Measurements from ENCODE around the gene G3BP1. TPM values are rescaled to one million over a fixed set of nuclear protein-coding genes. Genes with fewer than 3 reads are reported as not detected.

Gene G3BP1
- total and polyA plus RNA-seq, 9 of the 15 experiments (the other 6 are each of a cell fraction or from before 2014, with no cell fraction given), result 54.7 to 264 (median 105) TPM

DNA sequence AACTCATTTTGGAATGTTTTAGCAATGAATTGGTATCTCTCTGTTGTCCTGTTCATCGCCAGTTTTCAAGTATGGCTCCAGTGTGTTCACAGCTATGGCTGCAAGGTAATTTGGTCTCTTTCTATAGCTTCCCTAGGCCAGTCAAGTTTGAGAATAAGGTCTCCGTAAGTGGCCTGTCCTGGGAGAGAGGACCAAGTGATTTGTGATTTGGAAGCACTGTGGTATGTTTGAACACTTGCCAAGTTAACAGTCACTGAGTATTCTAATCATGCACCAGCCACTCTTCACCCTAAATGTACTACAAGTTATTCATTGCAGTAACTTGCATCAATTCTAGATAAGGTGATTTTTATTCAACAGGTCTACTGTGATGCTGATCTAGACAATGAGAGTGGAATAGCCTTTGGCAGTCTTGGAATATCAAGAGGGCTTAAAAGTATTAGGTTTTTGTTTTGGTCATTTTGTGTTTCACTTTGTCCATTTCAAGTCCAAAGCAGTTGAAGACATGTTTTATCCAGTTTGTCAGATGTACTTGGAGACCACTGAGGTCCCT lies 41.1 kb downstream of the G3BP1 start:
- H3K27me3 ChIP-seq (ENCODE audit: control insufficient read depth in 2 of 2, insufficient read depth in 2 of 2, low read length in 2 of 2), result no peaks in the 10 kb centered on the region
- H3K79me2 ChIP-seq (ENCODE audit: control insufficient read depth, insufficient read depth, low read length), result peaks cover 5% of the 10 kb centered on the region; the same call in 1 of the 3 replicates
- H3K9me1 ChIP-seq (ENCODE audit: control insufficient read depth, insufficient read depth, low read length), result no peaks in the 10 kb centered on the region
- no peaks in the 10 kb centered on the region for H4K20me1 ChIP-seq (replicated peaks; ENCODE audit: control insufficient read depth, insufficient read depth, low read length)
- DNase-seq (ENCODE audit: extremely low read depth in 1 of 4, low spot score in 3 of 4) (no peak), FAIRE-seq (no peak), ATAC-seq (no peak)
- H3K4me3 ChIP-seq, result no peak overlapping the region
- no TSS peak for BruUV-seq (replicated peaks)
- H3K36me3 ChIP-seq (ENCODE audit: control insufficient read depth, insufficient read depth, low read length), result peaks cover 95% of the 10 kb centered on the region
- intact Hi-C loops (cut with micrococcal nuclease), result no loop called here
- H3K4me1 ChIP-seq (replicated peaks in 1 of 2; ENCODE audit: control insufficient read depth in 2 of 2, insufficient read depth in 2 of 2, low read length in 2 of 2), result no peaks in the 10 kb centered on the region
- no peak overlapping the region for H3K9ac ChIP-seq (ENCODE audit: insufficient read depth in 1 of 2, low read depth in 2 of 2, low read length in 2 of 2)
- no peaks in the 10 kb centered on the region for H3K9me3 ChIP-seq (replicated peaks; ENCODE audit: control insufficient read depth, insufficient read depth, low read depth, low read length)
- WGBS (ENCODE audit: insufficient coverage, low coverage, missing lambda C conversion rate), result 97% methylated on average over 2 of the region's 2 CpGs
- in situ Hi-C loops (cut with MboI), result no loop called here
- POLR2A ChIA-PET, result interaction anchor here (1.8 kb wide), 1 partner anchor 11 kb away, joined by 8 read pairs; no protein-coding TSS in a partner anchor
- no peak overlapping the region for H2AFZ ChIP-seq (ENCODE audit: low read depth, low read length)
- no peak overlapping the region for H3K27ac ChIP-seq (ENCODE audit: extremely low read depth, low read depth, low read length)
- CTCF ChIA-PET (ENCODE audit: low intra/inter-chr PET ratio), result no interaction called here
- H3K4me2 ChIP-seq (ENCODE audit: insufficient read depth, low read length), result no peak overlapping the region
- TF ChIP-seq E2F3 (CRISPR knock-in tag; IDR thresholded peaks at IDR 0.05) (no peak), SIRT6 (IDR thresholded peaks at IDR 0.05; ENCODE audit: low read depth, low read length) (no peak), AFF4 (CRISPR knock-in tag; IDR thresholded peaks at IDR 0.05) (no peak), ETV5 (CRISPR knock-in tag; IDR thresholded peaks at IDR 0.05; ENCODE audit: low read depth) (no peak), ZNF143 (CRISPR knock-in tag; IDR thresholded peaks at IDR 0.05) (no peak), ZNF644 (tag; IDR thresholded peaks at IDR 0.05; ENCODE audit: low read depth) (no peak), ZNF239 (CRISPR knock-in tag; IDR thresholded peaks at IDR 0.05) (no peak), ZNF274 (IDR thresholded peaks at IDR 0.05; ENCODE audit: borderline replicate concordance, low read depth, low read length) (no peak), CHD4 (IDR thresholded peaks at IDR 0.05; ENCODE audit: insufficient read depth, insufficient replicate concordance, low read depth, low read length, poor library complexity, severe bottlenecking) (no peak), ZNF707 (CRISPR knock-in tag; conservative IDR thresholded peaks at IDR 0.05) (no peak), FOS (IDR thresholded peaks at IDR 0.05; ENCODE audit: extremely low read depth, insufficient read length) (no peak), ZBTB2 (IDR thresholded peaks at IDR 0.05) (no peak)
- TF ChIP-seq, protein P1, sequence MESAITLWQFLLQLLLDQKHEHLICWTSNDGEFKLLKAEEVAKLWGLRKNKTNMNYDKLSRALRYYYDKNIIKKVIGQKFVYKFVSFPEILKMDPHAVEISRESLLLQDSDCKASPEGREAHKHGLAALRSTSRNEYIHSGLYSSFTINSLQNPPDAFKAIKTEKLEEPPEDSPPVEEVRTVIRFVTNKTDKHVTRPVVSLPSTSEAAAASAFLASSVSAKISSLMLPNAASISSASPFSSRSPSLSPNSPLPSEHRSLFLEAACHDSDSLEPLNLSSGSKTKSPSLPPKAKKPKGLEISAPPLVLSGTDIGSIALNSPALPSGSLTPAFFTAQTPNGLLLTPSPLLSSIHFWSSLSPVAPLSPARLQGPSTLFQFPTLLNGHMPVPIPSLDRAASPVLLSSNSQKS (CRISPR knock-in tag; IDR thresholded peaks at IDR 0.05), result no peak

All from K562 (cell line).